ENCODE data around the gene SPOCK1.

GRCh38 chr5:137478043-137478442 is 21.1 kb downstream of the SPOCK1 start:
- TF ChIP-seq POLR2A (IDR thresholded peaks at IDR 0.05) = no peak
- no peak for TF ChIP-seq CTCF (IDR thresholded peaks at IDR 0.05)
- no peak for TF ChIP-seq EP300 (IDR thresholded peaks at IDR 0.05)
- TF ChIP-seq POLR2AphosphoS5 (IDR thresholded peaks at IDR 0.05) = no peak

Measured in stomach (tissue), 4 donors.